ENCODE data around the gene SLC35G2. TPM values are rescaled to one million over a fixed set of nuclear protein-coding genes. Genes with fewer than 3 reads are reported as not detected.
"Not testable (repeated sequence)": the region's sequence is repeated elsewhere in the genome, so short reads cannot be mapped to it uniquely, and the experiment has no call there.

SLC35G2 gene
- total RNA-seq, 1 donor from 2014 or later = 7.8 TPM

DNA sequence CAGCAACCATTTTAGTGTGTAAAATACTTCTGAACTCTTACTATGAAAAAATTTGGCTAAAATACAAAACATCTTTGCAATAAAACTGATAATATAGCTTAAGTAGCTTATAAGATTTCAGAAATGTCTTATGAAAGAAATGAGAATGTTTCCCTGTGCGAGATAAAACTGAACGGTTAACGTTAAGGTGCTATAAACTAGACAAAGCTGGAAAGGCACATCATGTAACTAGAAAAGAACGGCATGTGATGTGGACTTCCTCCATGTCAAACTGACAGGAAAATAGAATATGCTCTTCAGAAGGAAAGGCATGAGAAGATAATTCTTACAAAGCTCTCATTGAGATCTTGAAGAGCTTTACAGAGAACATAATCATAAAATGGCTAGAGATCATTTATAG lies 79.6 kb downstream of the SLC35G2 start:
- intact Hi-C loops (cut with DNase I) = no loop called here
- no peak for TF ChIP-seq CTCF (IDR thresholded peaks at IDR 0.05)

DNA sequence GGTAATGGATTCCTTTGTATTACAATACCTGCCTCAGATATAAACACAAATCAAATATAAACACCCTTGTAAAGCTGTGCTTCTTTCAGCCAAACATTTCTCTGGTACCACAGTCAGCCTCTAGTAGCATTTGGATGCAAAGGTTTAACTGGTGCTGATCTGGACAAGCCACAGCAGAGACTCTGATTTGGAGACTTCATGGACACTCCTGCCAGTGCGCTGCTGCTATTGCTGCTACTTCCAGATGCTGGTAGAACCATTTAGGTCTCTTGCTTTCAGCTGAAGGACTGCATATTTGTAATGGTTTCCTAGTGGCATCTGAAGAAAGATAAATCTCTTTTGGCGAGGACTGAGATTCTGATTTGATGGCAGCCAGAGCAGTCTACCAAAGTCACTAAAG lies 80.0 kb downstream of the SLC35G2 start:
- Histone ChIP-seq H3K9me3 (peaks cover 5% of the 10 kb centered on the region), H3K27me3 (no peaks in the 10 kb centered on the region), H3K27ac (no peak overlapping the region), H3K4me3 (no peak overlapping the region), H3K4me1 (peaks cover 18% of the 10 kb centered on the region), H3K36me3 (no peaks in the 10 kb centered on the region)
- intact Hi-C loops (cut with DNase I) = no loop called here
- DNase-seq (no peak), ATAC-seq (no peak)
- no peak for TF ChIP-seq CTCF (IDR thresholded peaks at IDR 0.05)

More for the DNA sequence above, 79.6 kb downstream of the SLC35G2 start:
- no peak for DNase-seq
- Histone ChIP-seq H3K4me3 (no peak overlapping the region), H3K27me3 (no peaks in the 10 kb centered on the region), H3K9me3 (peaks cover 1% of the 10 kb centered on the region), H3K27ac (no peak overlapping the region), H3K4me1 (peaks cover 23% of the 10 kb centered on the region), H3K36me3 (no peaks in the 10 kb centered on the region)
- no peak for ATAC-seq

DNA sequence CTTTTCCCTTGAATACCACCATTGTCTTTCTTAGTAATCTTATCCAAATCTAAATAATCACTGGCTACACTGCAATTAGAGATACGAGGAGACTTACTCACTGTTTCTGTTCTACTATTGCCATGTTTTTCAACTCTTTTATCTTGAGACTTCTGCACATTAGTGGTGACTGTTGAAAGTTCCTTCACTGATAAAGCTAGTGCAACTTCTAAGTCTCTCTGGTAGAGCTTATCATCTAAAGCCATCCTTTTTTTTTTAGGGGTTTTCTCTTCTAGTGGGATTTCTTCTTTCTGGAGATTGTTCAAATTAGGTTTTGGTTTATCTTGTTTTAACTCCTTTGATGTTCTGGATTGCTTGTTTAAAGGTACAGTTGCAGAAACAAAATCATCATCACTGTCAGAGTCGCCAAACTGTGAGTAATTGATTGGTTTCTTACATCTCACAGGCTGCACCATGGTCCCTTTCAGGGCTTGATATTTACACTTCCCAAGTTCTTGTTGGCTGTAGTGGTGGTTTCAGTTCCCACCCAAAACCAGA lies 80.8 kb downstream of the SLC35G2 start:
- Histone ChIP-seq H3K4me3 (no peak overlapping the region), H3K27ac (no peak overlapping the region), H3K27me3 (no peaks in the 10 kb centered on the region), H3K9me3 (peaks cover 12% of the 10 kb centered on the region), H3K4me1 (peaks cover 12% of the 10 kb centered on the region), H3K36me3 (no peaks in the 10 kb centered on the region)
- ATAC-seq (no peak), DNase-seq (no peak)
- intact Hi-C loops (cut with DNase I) = no loop called here
- TF ChIP-seq CTCF (IDR thresholded peaks at IDR 0.05) = no peak

GRCh38 chr3:136900694-136901093 lies 81.8 kb downstream of the SLC35G2 start:
- H3K27me3 ChIP-seq; H3K36me3 ChIP-seq; H3K27ac ChIP-seq; intact Hi-C loops (cut with DNase I); H3K4me3 ChIP-seq; DNase-seq; ATAC-seq: not testable (repeated sequence)
- peaks cover 12% of the 10 kb centered on the region for H3K9me3 ChIP-seq
- peaks cover 12% of the 10 kb centered on the region for H3K4me1 ChIP-seq

DNA sequence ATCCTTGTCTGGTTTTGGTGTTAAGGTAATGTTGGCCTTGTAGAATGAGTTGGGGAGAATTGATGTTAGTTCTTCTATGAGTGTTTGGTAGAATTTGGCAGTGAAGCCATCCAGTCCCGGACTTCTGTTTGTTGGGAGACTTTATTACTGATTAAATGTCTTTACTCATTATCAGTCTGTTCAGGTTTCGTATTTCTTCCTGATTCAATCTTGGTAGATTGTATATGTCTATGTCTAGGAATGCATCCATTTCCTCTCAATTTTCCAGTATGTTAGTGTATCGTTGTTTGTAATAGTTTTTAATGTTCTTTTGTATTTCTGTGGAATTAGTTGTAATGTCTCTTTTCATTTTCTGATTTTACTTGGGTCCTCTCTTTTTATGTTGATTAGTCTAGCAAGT lies 82.5 kb downstream of the SLC35G2 start:
- Histone ChIP-seq H3K4me1 (peaks cover 12% of the 10 kb centered on the region), H3K4me3 (no peak overlapping the region), H3K9me3 (peaks cover 12% of the 10 kb centered on the region), H3K27ac (no peak overlapping the region), H3K27me3 (no peaks in the 10 kb centered on the region), H3K36me3 (no peaks in the 10 kb centered on the region)
- TF ChIP-seq CTCF (IDR thresholded peaks at IDR 0.05) = no peak
- no peak for ATAC-seq
- intact Hi-C loops (cut with DNase I) = no loop called here
- no peak for DNase-seq

- H3K4me1 ChIP-seq = peaks cover 15% of the 10 kb centered on the region
- H3K4me3 ChIP-seq; ATAC-seq; H3K27me3 ChIP-seq; H3K36me3 ChIP-seq; intact Hi-C loops (cut with DNase I); H3K27ac ChIP-seq; DNase-seq: not testable (repeated sequence)
- H3K9me3 ChIP-seq = peaks cover 12% of the 10 kb centered on the region
Measured at GRCh38 chr3:136902530-136902929, 83.6 kb downstream of the SLC35G2 start.

- no peak overlapping the region for H3K4me3 ChIP-seq
- DNase-seq (no peak), ATAC-seq (no peak)
- H3K36me3 ChIP-seq = no peaks in the 10 kb centered on the region
- no peaks in the 10 kb centered on the region for H3K27me3 ChIP-seq
- intact Hi-C loops (cut with DNase I) = no loop called here
- H3K9me3 ChIP-seq = peaks cover 12% of the 10 kb centered on the region
- peaks cover 10% of the 10 kb centered on the region for H3K4me1 ChIP-seq
- no peak for TF ChIP-seq CTCF (IDR thresholded peaks at IDR 0.05)
- H3K27ac ChIP-seq = no peak overlapping the region
Measured at GRCh38 chr3:136903899-136904298, 85.0 kb downstream of the SLC35G2 start.
